Transverse colon (tissue), 4 donors: ENCODE measurements around the gene VASN. TPM values are rescaled to one million over a fixed set of nuclear protein-coding genes. Genes with fewer than 3 reads are reported as not detected.

Source experiments
- DNase-seq: peaks from one replicate; pipeline ENCODE4 v3.0.0-alpha.2; 2019
- H3K27ac ChIP-seq, 4 donors: fragments of 200-600 bp; sonication (generic); 2 replicates each; pipeline ENCODE4 v1.5.1; 2016 to 2018; ENCODE audit warnings: inconsistent platforms in 4 of 4
- H3K27me3 ChIP-seq: fragments of 200-600 bp; sonication (generic); 2 replicates; pipeline ENCODE4 v1.5.1; 2017; ENCODE audit warnings: inconsistent platforms
- H3K36me3 ChIP-seq, 4 donors: fragments of 200-600 bp; sonication (generic); 2 replicates each; pipeline ENCODE4 v1.5.1; 2017 to 2019; ENCODE audit warnings: inconsistent platforms in 4 of 4
- H3K4me1 ChIP-seq, 4 donors: fragments of 200-600 bp; sonication (generic); 2 replicates each; pipeline ENCODE4 v1.5.1; 2017 to 2020; ENCODE audit warnings: inconsistent platforms in 4 of 4
- H3K4me3 ChIP-seq, 4 donors: fragments of 200-600 bp; sonication (generic); 1 replicate in 1 of 4; 2 replicates in 3 of 4; pipeline versions ENCODE4 v1.5.1 to v1.6.1; 2017 to 2019; ENCODE audit warnings: inconsistent platforms in 4 of 4
- H3K9me3 ChIP-seq, 2 donors: fragments of 200-600 bp; sonication (generic); 2 replicates each; pipeline ENCODE4 v1.5.1; 2017 to 2019; ENCODE audit warnings: inconsistent platforms in 2 of 2
- EP300 ChIP-seq: sonication (generic); formaldehyde crosslinking; IDR thresholded peaks from one replicate; pipeline ENCODE4 v1.6.1; 2017; ENCODE audit warnings: antibody characterized with exemption, low read depth
- POLR2A ChIP-seq: fragments of 450-650 bp; IDR thresholded peaks from one replicate; pipeline ENCODE4 v1.6.1; 2016; ENCODE audit warnings: antibody characterized with exemption, mild to moderate bottlenecking, moderate library complexity
- POLR2AphosphoS5 ChIP-seq, 3 donors: sonication (generic); formaldehyde crosslinking; IDR thresholded peaks; one replicate each; pipeline ENCODE4 v1.6.1; 2016; ENCODE audit warnings: antibody characterized with exemption in 3 of 3
- WGBS, 2 donors: methylation state at CpG; one replicate each; pipeline ENCODE4 v1.1.5; 2018; ENCODE audit warnings: low coverage in 1 of 2; 5-methylcytosine and 5-hydroxymethylcytosine counted together
- in situ Hi-C, 4 donors: fragments of 200-750 bp; cut with MboI; loops; one replicate each; pipeline versions ENCODE4 v1.15.0 to v1.15.1; 2017; ENCODE audit warnings: low sequenced_read_pairs in 3 of 4, low pct_ligation_motif_present in 1 of 4, low pct_unique_long_range_greater_than_20kb in 1 of 4
- intact Hi-C: fragments of 100-400 bp; cut with DNase I; formaldehyde crosslinking; loops from one replicate; pipeline ENCODE4 v1.15.1; 2023; ENCODE audit warnings: low total_unique reads
- total RNA-seq, 4 donors: library from RNA; depleted of rRNA; stranded (reverse); fragments of >200 nt; gene quantifications; one replicate each; pipeline ENCODE4 v1.1.0, GENCODE V29; 2016
- TF ChIP-seq, protein P1 (sequence below), 5 experiments: fragments of 200-600 bp in 3 of 5; fragments of 450-650 bp in 2 of 5; sonication (generic) in 3 of 5; IDR thresholded peaks; 1 replicate in 2 of 5; 2 replicates in 3 of 5; pipeline ENCODE4 v1.5.1; 2016 to 2017; ENCODE audit warnings: antibody characterized with exemption in 5 of 5, inconsistent platforms in 3 of 5, mild to moderate bottlenecking in 2 of 5, moderate library complexity in 1 of 5

The VASN gene
- total RNA-seq, 4 donors from 2014 or later = 3.4 to 18.7 (median 9.0) TPM

DNA sequence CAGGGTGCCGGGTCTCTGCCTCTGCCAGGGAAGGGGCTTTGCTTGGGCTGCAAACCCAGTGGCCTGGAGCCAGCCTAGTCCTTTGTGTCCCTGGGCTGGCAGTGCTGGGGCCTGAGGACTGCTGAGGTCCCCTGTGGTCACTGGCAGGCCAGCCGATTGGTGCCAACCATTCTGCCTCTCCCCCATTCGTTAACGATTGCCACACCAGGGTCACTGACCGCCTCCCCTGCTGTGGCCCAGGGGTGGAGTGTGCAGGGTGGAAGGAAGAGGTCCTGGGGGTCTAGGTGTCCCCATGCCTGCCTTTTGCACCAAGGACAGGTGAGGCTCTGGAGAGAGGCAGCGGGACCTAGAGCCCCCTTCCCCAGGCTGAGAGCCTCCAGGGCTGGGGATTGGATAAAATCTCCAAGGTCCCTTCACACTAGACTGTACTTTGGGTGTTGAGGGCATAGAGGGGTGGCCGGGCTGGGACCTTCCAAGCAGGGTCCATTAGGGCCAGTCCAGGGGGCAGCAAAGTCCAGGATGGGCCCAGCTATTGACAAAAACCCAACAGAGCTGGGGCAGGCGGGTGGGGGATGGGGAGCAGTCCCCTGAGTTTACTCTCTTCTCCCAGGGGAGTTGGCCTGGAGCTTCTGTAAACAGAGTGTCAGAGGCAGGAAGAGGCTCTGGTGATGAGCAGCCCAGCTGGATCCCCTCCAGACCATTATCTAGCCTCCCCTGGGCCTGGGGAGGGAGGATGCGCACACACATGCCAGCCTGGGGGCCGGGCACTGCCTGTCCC is 1.1 kb downstream of the VASN start:
- in situ Hi-C loops (no loop called here), intact Hi-C loops (no loop called here)
- H3K4me1 ChIP-seq = peaks cover 27 to 65% (median 52%) of the 10 kb centered on the region in 4 donors

DNA sequence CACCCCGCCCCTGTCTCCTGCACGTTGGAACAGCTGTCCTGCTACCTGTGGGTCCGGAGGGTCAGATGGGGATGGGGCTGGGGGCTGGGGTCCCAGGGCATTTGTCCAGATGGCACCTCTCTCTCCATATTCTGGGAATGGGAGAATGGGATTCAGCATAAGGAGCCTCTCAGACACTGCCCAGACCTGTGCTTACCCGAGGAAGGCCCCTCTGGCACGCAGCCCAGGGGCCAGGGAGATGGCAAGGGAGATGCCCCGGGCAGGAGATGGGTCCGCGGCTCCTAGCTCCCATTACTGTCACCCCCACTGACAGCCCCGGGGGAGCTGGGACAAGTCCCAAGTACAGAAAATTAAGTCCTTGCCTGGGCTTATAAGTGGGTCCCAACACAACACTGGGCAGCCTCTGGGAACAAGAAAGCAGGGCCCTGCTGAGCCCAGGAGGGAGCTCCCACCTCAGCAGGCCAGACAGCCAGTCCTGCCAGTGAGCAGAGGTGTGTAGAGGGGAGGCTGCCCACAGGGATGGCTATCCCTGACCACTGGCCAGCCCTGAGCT is 1.8 kb downstream of the VASN start:
- Histone ChIP-seq H3K27me3 (no peaks in the 10 kb centered on the region), H3K9me3 (no peaks in the 10 kb centered on the region), H3K4me3 (peak overlapping the region in 2 of 4 donors; percentile 60 to 67), H3K36me3 (no peaks in the 10 kb centered on the region), H3K4me1 (peaks cover 27 to 68% (median 54%) of the 10 kb centered on the region in 4 donors), H3K27ac (peak overlapping the region; percentile 78 to 92 (median 83))
- 37 to 50% methylated on average over 1 to 9 of the region's 9 CpGs for WGBS, 2 donors
- no peak for DNase-seq
- TF ChIP-seq, protein P1, sequence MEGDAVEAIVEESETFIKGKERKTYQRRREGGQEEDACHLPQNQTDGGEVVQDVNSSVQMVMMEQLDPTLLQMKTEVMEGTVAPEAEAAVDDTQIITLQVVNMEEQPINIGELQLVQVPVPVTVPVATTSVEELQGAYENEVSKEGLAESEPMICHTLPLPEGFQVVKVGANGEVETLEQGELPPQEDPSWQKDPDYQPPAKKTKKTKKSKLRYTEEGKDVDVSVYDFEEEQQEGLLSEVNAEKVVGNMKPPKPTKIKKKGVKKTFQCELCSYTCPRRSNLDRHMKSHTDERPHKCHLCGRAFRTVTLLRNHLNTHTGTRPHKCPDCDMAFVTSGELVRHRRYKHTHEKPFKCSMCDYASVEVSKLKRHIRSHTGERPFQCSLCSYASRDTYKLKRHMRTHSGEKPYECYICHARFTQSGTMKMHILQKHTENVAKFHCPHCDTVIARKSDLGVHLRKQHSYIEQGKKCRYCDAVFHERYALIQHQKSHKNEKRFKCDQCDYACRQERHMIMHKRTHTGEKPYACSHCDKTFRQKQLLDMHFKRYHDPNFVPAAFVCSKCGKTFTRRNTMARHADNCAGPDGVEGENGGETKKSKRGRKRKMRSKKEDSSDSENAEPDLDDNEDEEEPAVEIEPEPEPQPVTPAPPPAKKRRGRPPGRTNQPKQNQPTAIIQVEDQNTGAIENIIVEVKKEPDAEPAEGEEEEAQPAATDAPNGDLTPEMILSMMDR (IDR thresholded peaks at IDR 0.05) = no peak
- TF ChIP-seq POLR2A (no peak), EP300 (no peak), POLR2AphosphoS5 (IDR thresholded peaks at IDR 0.05) (no peak)
- in situ Hi-C loops = no loop called here
- intact Hi-C loops = no loop called here

More for the DNA sequence above, 1.1 kb downstream of the VASN start:
- H3K36me3 ChIP-seq = no peaks in the 10 kb centered on the region
- TF ChIP-seq, protein P1 (IDR thresholded peaks at IDR 0.05) = no peak
- no peak for TF ChIP-seq POLR2A
- TF ChIP-seq EP300 = no peak
- no peak for TF ChIP-seq POLR2AphosphoS5 (IDR thresholded peaks at IDR 0.05)
- no peaks in the 10 kb centered on the region for H3K9me3 ChIP-seq
- 60 to 63% methylated on average over 1 to 9 of the region's 10 CpGs for whole genome bisulfite sequencing, 2 donors
- peak overlapping the region; percentile 52 to 67 (median 58) for H3K4me3 ChIP-seq
- H3K27ac ChIP-seq = peak overlapping the region; percentile 78 to 92 (median 83)
- no peaks in the 10 kb centered on the region for H3K27me3 ChIP-seq
- no peak for DNase-seq

DNA sequence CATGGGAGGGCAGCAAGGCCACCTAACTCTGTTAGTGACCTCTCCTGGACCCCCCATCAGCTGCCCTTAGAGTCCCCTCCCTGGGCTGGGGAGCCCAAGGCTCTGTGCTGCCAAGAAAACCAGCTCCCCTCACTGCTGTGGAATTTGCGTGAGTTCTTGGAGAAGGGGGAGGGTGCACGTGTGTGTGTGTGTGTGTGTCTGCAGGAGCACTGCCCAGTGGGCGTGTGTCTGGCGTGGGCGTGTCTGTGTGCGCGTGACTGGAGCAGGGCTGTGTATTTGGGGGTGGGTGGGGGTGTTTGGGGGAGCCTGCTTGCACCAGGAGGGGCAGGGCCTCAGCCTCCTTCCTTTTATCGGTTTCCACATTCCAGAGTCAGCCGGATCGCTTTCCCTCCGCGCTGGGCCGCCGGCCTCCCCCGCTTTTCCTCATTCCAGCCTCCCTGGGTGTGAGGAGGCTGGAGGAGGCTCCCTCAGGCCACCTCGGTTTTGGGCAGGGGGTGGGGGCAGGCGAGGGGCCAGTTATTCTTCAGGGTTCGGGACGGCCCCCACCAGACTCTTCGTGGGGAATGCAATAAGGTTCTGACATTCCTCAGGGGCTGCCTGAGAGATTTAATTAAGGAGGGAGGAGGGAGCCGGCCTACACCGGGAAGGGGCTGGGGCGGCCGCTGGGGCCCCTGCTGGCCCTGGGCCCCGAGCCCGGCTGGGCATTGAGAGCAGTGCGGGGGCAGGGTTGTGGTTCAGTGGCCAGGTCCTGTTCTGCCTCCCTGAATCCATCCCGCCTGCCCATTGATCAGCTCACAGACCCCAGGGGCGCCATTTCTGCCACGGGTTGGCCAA is 2.5 kb downstream of the VASN start:
- 56 to 73% methylated on average over 3 to 28 of the region's 30 CpGs for WGBS, 2 donors
- TF ChIP-seq POLR2A (no peak), EP300 (no peak), POLR2AphosphoS5 (IDR thresholded peaks at IDR 0.05) (peak; percentile 34 to 59 (median 37))
- Histone ChIP-seq H3K36me3 (no peaks in the 10 kb centered on the region), H3K27me3 (no peaks in the 10 kb centered on the region), H3K9me3 (no peaks in the 10 kb centered on the region), H3K4me1 (peaks cover 27 to 68% (median 54%) of the 10 kb centered on the region in 4 donors), H3K4me3 (peak overlapping the region in 2 of 4 donors; percentile 60 to 67), H3K27ac (peak overlapping the region; percentile 78 to 92 (median 83))
- DNase-seq = peak; percentile 64
- in situ Hi-C loops = no loop called here
- intact Hi-C loops = no loop called here

DNA sequence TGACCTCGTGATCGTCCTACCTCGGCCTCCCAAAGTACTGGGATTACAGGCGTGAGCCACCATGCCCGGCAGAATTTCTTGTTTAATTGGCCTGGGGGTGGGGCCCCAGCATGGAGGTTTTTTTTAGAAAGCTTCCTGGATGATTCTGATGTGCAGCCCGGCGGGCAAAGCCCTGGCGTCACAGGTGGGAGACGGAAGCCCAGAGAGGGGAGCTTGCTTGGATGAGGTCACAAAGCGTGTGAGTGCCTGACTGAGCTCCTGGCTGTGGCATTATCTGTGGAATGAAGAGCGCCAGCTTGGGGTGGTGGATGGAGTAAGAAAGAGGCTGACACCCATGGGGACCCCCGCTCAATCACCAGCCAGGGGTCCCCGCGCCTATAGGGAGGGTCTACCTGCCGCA is 4.1 kb downstream of the VASN start:
- H3K27ac ChIP-seq = peak overlapping the region; percentile 78 to 92 (median 83)
- no peaks in the 10 kb centered on the region for H3K27me3 ChIP-seq
- no peaks in the 10 kb centered on the region for H3K9me3 ChIP-seq
- no peak for DNase-seq
- H3K36me3 ChIP-seq = no peaks in the 10 kb centered on the region
- WGBS, 2 donors = 85% methylated on average over 15 of the region's 15 CpGs; no CpG with 5 or more reads in 1 of the 2 donors
- intact Hi-C loops = no loop called here
- peaks cover 27 to 70% (median 54%) of the 10 kb centered on the region in 4 donors for H3K4me1 ChIP-seq
- TF ChIP-seq, protein P1 (IDR thresholded peaks at IDR 0.05) = no peak
- TF ChIP-seq EP300 (no peak), POLR2AphosphoS5 (IDR thresholded peaks at IDR 0.05) (no peak), POLR2A (no peak)
- no peak overlapping the region for H3K4me3 ChIP-seq
- in situ Hi-C loops = no loop called here
